AG09319 (cell line): ENCODE measurements around the gene CACNG8.

ENCODE experiments used
- DNase-seq: peaks from one replicate; pipeline ENCODE4 v3.0.0-alpha.2; 2010; ENCODE audit warnings: low read depth; ENCODE audit errors: extremely low read depth
- TF ChIP-seq, protein P1 (sequence below): IDR thresholded peaks from 2 replicates; pipeline ENCODE4 v1.5.1; 2011; ENCODE audit warnings: low read depth, mild to moderate bottlenecking, inconsistent platforms, low read length, moderate library complexity

CACNG8 gene

GRCh38 chr19:53961523-53962356 lies 997 bp upstream of the CACNG8 start:
- TF ChIP-seq, protein P1, sequence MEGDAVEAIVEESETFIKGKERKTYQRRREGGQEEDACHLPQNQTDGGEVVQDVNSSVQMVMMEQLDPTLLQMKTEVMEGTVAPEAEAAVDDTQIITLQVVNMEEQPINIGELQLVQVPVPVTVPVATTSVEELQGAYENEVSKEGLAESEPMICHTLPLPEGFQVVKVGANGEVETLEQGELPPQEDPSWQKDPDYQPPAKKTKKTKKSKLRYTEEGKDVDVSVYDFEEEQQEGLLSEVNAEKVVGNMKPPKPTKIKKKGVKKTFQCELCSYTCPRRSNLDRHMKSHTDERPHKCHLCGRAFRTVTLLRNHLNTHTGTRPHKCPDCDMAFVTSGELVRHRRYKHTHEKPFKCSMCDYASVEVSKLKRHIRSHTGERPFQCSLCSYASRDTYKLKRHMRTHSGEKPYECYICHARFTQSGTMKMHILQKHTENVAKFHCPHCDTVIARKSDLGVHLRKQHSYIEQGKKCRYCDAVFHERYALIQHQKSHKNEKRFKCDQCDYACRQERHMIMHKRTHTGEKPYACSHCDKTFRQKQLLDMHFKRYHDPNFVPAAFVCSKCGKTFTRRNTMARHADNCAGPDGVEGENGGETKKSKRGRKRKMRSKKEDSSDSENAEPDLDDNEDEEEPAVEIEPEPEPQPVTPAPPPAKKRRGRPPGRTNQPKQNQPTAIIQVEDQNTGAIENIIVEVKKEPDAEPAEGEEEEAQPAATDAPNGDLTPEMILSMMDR, result no peak
- no peak for DNase-seq

DNA sequence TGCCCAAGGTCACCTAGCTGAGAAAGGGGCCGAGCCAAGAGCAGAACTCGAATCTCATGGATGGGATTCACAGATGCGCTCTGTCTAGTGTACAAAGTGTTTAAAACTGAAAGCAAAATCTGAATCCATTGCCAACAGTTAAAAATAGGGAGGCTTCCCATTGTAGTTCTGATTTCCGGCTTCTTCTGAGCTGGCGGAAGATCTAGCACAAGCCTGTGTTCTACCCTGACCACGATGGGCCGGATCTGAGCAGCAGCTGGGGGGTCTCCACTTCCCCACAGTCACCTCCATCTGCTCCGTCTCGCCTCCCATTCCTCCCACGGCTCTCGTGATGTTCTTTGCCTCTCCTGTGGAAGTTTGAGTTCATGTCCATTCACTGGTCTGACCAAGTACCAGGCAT lies 2.4 kb downstream of the CACNG8 start:
- DNase-seq, result no peak
- TF ChIP-seq, protein P1, result no peak

DNA sequence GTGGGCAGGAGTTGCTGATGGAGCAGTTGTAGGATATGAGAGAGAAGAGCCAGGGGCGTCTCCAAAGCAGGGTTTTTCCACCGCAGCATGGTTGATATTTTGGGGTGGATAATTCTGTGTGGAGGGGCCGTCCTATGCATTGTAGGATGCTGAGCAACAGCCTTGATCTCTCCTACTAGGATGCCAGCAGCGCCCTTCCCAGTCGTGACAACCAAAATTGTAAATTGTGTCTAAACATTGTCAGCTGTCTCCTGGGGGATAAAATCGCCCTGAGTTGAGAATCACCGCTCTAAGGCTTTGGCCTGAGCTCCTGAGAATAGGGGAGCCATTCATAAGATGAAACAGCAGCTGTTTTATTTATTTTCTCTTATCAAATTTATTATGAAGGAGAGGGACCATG lies 4.2 kb downstream of the CACNG8 start:
- TF ChIP-seq, protein P1, result no peak
- no peak for DNase-seq

GRCh38 chr19:53969366-53969765 lies 6.6 kb downstream of the CACNG8 start:
- no peak for DNase-seq
- TF ChIP-seq, protein P1, result no peak

DNA sequence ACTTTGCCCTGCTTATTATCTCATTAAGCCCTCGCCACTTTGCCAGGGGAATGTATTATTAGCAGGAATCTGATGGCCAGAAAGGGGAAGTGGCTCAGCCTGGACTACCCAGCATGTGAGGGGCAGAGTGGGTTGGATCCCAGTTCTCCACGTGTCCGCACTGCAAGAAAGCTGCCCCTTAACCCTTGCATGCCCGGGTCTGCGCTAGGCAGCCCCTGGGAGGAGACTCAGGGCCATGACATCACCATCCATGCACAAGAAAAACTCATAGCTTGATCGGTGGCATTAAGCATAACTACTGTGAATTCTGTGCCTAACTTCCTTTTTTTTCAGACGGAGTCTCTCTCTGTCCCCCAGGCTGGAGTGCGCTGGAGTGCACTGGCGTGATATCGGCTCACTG lies 8.9 kb downstream of the CACNG8 start:
- TF ChIP-seq, protein P1, result no peak
- no peak for DNase-seq

- peak; percentile 37 for DNase-seq
- TF ChIP-seq, protein P1, result no peak
Measured at GRCh38 chr19:53977429-53977990, 14.8 kb downstream of the CACNG8 start.

DNA sequence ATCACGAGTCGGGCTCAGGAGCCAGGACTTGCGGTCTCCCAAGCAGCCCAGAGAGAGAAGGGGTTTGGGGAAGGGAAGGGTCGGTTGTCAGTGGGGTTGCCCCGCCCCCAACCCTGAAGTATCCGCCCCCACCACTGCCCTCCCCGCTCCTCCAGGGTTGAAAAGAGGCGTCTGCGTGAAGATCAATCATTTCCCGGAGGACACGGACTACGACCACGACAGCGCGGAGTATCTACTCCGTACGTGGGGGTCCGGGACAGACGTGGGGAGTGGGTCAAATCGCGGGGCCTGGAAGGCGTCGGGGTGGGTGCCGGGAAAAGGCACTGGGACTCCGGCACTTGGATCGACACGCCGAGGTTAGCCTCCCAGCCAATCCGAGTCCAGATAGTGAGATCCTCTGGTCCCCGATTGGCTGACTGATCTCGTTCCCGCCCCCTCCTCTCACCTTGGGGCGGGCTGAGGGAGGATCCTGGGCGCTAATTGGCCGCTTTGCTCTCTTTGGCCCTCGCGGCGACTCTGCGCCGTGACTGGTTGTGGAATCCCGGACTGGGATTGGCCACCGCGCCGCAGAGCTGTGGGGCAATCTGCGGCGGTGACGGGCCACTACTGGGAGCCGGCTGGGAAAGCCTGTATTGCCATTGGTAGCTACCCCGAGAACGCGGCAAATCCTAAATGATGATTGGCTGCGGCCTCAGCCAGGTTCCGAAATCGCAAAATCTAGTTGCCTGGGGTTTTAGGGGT lies 15.4 kb downstream of the CACNG8 start:
- peak; percentile 52 for DNase-seq
- TF ChIP-seq, protein P1, result no peak
